Loucy (cell line): ENCODE measurements around the gene SCGB3A2.

Experiments used
- CTCF ChIP-seq: fragments of 200-600 bp; sonication (generic); conservative IDR thresholded peaks from 2 replicates; pipeline ENCODE4 v1.5.1; 2014; ENCODE audit warnings: mild to moderate bottlenecking, antibody characterized with exemption, low read length
- EZH2phosphoT487 ChIP-seq: fragments of 200-600 bp; IDR thresholded peaks from 2 replicates; pipeline ENCODE4 v1.6.1; 2018; ENCODE audit warnings: antibody characterized with exemption, mild to moderate bottlenecking, moderate library complexity, borderline replicate concordance

GRCh38 chr5:147854894-147855773 lies 23.4 kb upstream of the SCGB3A2 start:
- TF ChIP-seq CTCF (no peak), EZH2phosphoT487 (no peak)
